ENCODE data around the gene IQCK. TPM values are rescaled to one million over a fixed set of nuclear protein-coding genes. Genes with fewer than 3 reads are reported as not detected.

The IQCK gene
- total RNA-seq, 1 donor from 2014 or later: 3.2 TPM

- H3K4me3 Mint-ChIP-seq: no peak overlapping the region
- ATAC-seq (ENCODE audit: low read depth): no peak
- DNase-seq: no peak
- H3K9me3 Mint-ChIP-seq: peaks cover 7% of the 10 kb centered on the region
- no peaks in the 10 kb centered on the region for H3K27me3 Mint-ChIP-seq
- no peaks in the 10 kb centered on the region for H3K4me1 Mint-ChIP-seq
- H3K36me3 Mint-ChIP-seq (ENCODE audit: low read depth): peaks cover 70% of the 10 kb centered on the region
- POLR2A ChIA-PET: no interaction called here
- CTCF ChIA-PET: no interaction called here
- TF ChIP-seq CTCF (IDR thresholded peaks at IDR 0.05): no peak
- no peak overlapping the region for H3K27ac Mint-ChIP-seq
- intact Hi-C loops (cut with micrococcal nuclease): no loop called here
Observed at GRCh38 chr16:19688396-19689024, 29.6 kb upstream of the IQCK start.

DNA sequence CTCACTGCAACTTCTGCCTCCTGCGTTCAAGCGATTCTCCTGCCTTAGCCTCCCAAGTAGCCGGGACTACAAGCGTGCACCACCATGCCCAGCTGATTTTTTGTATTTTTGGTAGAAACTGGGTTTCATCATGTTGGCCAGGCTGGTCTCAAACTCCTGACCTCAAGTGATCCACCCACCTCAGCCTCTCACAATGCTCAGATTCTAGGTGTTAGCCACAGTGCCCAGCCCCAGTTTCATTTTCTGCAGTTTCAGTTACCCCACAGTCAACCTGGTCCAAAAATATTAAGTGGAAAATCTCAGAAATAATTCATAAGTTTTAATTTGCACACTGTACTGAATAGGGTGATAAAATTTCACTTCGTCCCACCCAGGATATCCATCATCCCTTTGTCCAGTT is 28.7 kb upstream of the IQCK start:
- H3K36me3 Mint-ChIP-seq (ENCODE audit: low read depth): peaks cover 66% of the 10 kb centered on the region
- TF ChIP-seq CTCF (IDR thresholded peaks at IDR 0.05): no peak
- no peak overlapping the region for H3K27ac Mint-ChIP-seq
- ATAC-seq (ENCODE audit: low read depth) (no peak), DNase-seq (no peak)
- intact Hi-C loops (cut with micrococcal nuclease): no loop called here
- H3K27me3 Mint-ChIP-seq: no peaks in the 10 kb centered on the region
- H3K9me3 Mint-ChIP-seq: peaks cover 6% of the 10 kb centered on the region
- ChIA-PET POLR2A (no interaction called here), CTCF (no interaction called here)
- H3K4me3 Mint-ChIP-seq: no peak overlapping the region
- no peaks in the 10 kb centered on the region for H3K4me1 Mint-ChIP-seq

- ATAC-seq (ENCODE audit: low read depth): no peak
- CTCF ChIA-PET: no interaction called here
- H3K4me1 Mint-ChIP-seq: no peaks in the 10 kb centered on the region
- POLR2A ChIA-PET: no interaction called here
- no peak for DNase-seq
- no peak overlapping the region for H3K4me3 Mint-ChIP-seq
- no peak for TF ChIP-seq CTCF (IDR thresholded peaks at IDR 0.05)
- no peak overlapping the region for H3K27ac Mint-ChIP-seq
- peaks cover 3% of the 10 kb centered on the region for H3K9me3 Mint-ChIP-seq
- H3K36me3 Mint-ChIP-seq (ENCODE audit: low read depth): peaks cover 63% of the 10 kb centered on the region
- intact Hi-C loops (cut with micrococcal nuclease): no loop called here
- H3K27me3 Mint-ChIP-seq: no peaks in the 10 kb centered on the region
Observed at GRCh38 chr16:19690196-19690595, 27.9 kb upstream of the IQCK start.

DNA sequence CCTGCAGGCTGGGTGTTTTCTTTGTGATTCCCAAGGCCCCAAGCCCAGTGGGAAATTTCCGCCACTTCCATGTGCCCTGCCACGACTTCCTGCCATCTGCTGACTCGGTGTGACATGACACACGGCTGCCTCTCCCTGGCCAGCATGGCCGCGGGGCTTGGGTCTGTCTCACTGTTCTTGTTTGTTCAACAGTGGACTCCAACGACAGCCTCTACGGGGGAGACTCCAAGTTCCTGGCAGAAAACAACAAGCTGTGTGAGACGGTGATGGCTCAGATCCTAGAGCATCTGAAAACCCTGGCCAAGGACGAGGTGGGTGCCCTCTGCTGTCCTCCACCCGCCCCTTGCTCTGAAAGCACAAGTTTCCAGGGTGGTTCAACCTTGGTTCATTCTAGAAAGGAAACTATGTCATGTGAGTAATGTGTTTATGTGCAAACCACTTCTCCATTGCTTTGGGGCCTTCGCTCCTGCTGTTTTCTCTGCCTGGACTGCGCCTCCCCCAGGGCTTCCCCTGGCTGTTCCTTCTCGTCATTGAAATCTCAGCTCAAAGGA is 26.8 kb upstream of the IQCK start:
- Mint-ChIP-seq H3K27me3 (no peaks in the 10 kb centered on the region), H3K36me3 (ENCODE audit: low read depth) (peaks cover 54% of the 10 kb centered on the region), H3K4me3 (no peak overlapping the region), H3K4me1 (no peaks in the 10 kb centered on the region), H3K27ac (no peak overlapping the region), H3K9me3 (no peaks in the 10 kb centered on the region)
- no peak for ATAC-seq (ENCODE audit: low read depth)
- no peak for TF ChIP-seq CTCF (IDR thresholded peaks at IDR 0.05)
- POLR2A ChIA-PET: no interaction called here
- intact Hi-C loops (cut with micrococcal nuclease): no loop called here
- no peak for DNase-seq
- CTCF ChIA-PET: no interaction called here

GRCh38 chr16:19694989-19695388 is 23.1 kb upstream of the IQCK start:
- H3K27me3 Mint-ChIP-seq: no peaks in the 10 kb centered on the region
- intact Hi-C loops (cut with micrococcal nuclease): no loop called here
- H3K9me3 Mint-ChIP-seq: no peaks in the 10 kb centered on the region
- ATAC-seq (ENCODE audit: low read depth) (no peak), DNase-seq (no peak)
- H3K27ac Mint-ChIP-seq: no peak overlapping the region
- no peak for TF ChIP-seq CTCF (IDR thresholded peaks at IDR 0.05)
- H3K4me1 Mint-ChIP-seq: no peaks in the 10 kb centered on the region
- no peak overlapping the region for H3K4me3 Mint-ChIP-seq
- ChIA-PET POLR2A (no interaction called here), CTCF (no interaction called here)
- peaks cover 62% of the 10 kb centered on the region for H3K36me3 Mint-ChIP-seq (ENCODE audit: low read depth)
